ENCODE data around the gene KPTN.

- TF ChIP-seq POLR2AphosphoS5 (IDR thresholded peaks at IDR 0.05; ENCODE audit: low read depth, low read length) (no peak), CTCF (IDR thresholded peaks at IDR 0.05 in 2 of 3, conservative IDR thresholded peaks at IDR 0.05 in 1 of 3; ENCODE audit: borderline replicate concordance in 1 of 3, insufficient read depth in 1 of 3, low read depth in 2 of 3, low read length in 2 of 3) (no peak), SIN3A (IDR thresholded peaks at IDR 0.05; ENCODE audit: low read depth) (no peak), RAD21 (IDR thresholded peaks at IDR 0.05; ENCODE audit: low read depth) (no peak)
These were observed 24.7 kb upstream of the KPTN start for GRCh38 chr19:47508721-47509120.

All from HCT116 (cell line).